ENCODE data around the gene CNTN1.

CNTN1 gene

GRCh38 chr12:40993158-40993557 lies 300.9 kb downstream of the CNTN1 start:
- in situ Hi-C loops (cut with HindIII; ENCODE audit: low sequenced_read_pairs): no loop called here
- H3K4me3 ChIP-seq (ENCODE audit: low read depth, low read length): no peak overlapping the region
- no peak for DNase-seq (ENCODE audit: low read depth, low spot score)
- no peak for TF ChIP-seq CTCF (IDR thresholded peaks at IDR 0.05; ENCODE audit: low read depth, low read length)

GRCh38 chr12:40996091-40996490 lies 303.9 kb downstream of the CNTN1 start:
- in situ Hi-C loops (cut with HindIII; ENCODE audit: low sequenced_read_pairs): no loop called here
- no peak overlapping the region for H3K4me3 ChIP-seq (ENCODE audit: low read depth, low read length)
- TF ChIP-seq CTCF (IDR thresholded peaks at IDR 0.05; ENCODE audit: low read depth, low read length): no peak
- DNase-seq (ENCODE audit: low read depth, low spot score): no peak

- no peak for DNase-seq (ENCODE audit: low read depth, low spot score)
- in situ Hi-C loops (cut with HindIII; ENCODE audit: low sequenced_read_pairs): no loop called here
- no peak for TF ChIP-seq CTCF (IDR thresholded peaks at IDR 0.05; ENCODE audit: low read depth, low read length)
- no peak overlapping the region for H3K4me3 ChIP-seq (ENCODE audit: low read depth, low read length)
Observed at GRCh38 chr12:40999210-40999609, 307.0 kb downstream of the CNTN1 start.

GRCh38 chr12:41008472-41008871 lies 316.2 kb downstream of the CNTN1 start:
- TF ChIP-seq CTCF (IDR thresholded peaks at IDR 0.05; ENCODE audit: low read depth, low read length): no peak
- no peak overlapping the region for H3K4me3 ChIP-seq (ENCODE audit: low read depth, low read length)
- in situ Hi-C loops (cut with HindIII; ENCODE audit: low sequenced_read_pairs): no loop called here
- no peak for DNase-seq (ENCODE audit: low read depth, low spot score)

GRCh38 chr12:41011939-41012338 lies 319.7 kb downstream of the CNTN1 start:
- no peak overlapping the region for H3K4me3 ChIP-seq (ENCODE audit: low read depth, low read length)
- no peak for TF ChIP-seq CTCF (IDR thresholded peaks at IDR 0.05; ENCODE audit: low read depth, low read length)
- in situ Hi-C loops (cut with HindIII; ENCODE audit: low sequenced_read_pairs): no loop called here
- DNase-seq (ENCODE audit: low read depth, low spot score): no peak

GRCh38 chr12:41013881-41014642 lies 321.8 kb downstream of the CNTN1 start:
- TF ChIP-seq CTCF (IDR thresholded peaks at IDR 0.05; ENCODE audit: low read depth, low read length): no peak
- H3K4me3 ChIP-seq (ENCODE audit: low read depth, low read length): no peak overlapping the region
- in situ Hi-C loops (cut with HindIII; ENCODE audit: low sequenced_read_pairs): no loop called here
- peak; percentile 60 for DNase-seq (ENCODE audit: low read depth, low spot score)

All from astrocyte of the spinal cord (primary cell).